Stimulated activated CD8-positive, alpha-beta memory T cell treated with anti-CD3 and anti-CD28 coated beads, Interleukin-4, amount 100 ng/mL, for 24 hours (primary cell): ENCODE data around the gene FRMD4A.

ENCODE experiments used
- DNase-seq: peaks from one replicate; pipeline ENCODE4 v3.0.0-alpha.2; 2020; ENCODE audit warnings: low read depth

FRMD4A gene

DNA sequence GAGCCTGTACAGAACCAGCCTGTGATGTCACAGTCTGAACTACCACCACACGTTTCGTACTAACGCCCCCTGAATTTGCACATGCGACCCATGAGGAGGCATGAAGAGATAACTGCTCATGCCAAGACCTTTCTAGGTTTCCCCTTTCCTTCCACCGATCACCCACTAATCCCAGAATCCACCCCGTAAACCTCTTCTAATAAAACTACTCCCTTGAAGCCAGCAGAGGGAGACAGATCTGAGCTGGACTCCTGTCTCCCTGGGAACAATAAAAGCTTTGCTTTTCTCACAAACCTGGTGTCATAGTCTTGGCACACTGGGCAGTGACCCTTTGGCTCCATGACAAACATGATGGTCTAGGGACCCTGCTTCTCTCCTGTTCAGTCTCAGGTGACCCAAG lies 144.5 kb downstream of the FRMD4A start:
- DNase-seq = no peak

GRCh38 chr10:14185316-14186045 lies 145.2 kb downstream of the FRMD4A start:
- peak; percentile 28 for DNase-seq

- DNase-seq = no peak
Observed at GRCh38 chr10:14184841-14185315, 145.8 kb downstream of the FRMD4A start.

DNA sequence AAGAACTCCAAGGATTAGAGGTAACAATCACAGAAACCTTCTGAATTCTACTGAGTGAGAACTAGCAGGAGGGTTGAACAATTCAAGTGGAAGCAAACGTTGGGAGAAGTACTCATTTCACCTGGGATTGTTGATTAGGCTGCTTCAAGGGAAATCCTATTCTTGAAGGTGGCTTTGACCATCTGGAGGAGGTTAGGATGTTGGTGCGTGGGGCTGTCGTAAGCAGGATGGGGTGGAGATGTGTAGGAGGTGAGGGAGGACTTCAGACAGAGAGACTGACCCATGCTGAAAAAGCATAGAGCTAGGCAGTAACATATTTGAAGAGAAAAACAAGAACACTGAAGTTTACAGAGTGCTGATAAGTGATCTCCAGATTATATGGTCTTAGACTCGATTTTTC lies 147.9 kb downstream of the FRMD4A start:
- no peak for DNase-seq

DNA sequence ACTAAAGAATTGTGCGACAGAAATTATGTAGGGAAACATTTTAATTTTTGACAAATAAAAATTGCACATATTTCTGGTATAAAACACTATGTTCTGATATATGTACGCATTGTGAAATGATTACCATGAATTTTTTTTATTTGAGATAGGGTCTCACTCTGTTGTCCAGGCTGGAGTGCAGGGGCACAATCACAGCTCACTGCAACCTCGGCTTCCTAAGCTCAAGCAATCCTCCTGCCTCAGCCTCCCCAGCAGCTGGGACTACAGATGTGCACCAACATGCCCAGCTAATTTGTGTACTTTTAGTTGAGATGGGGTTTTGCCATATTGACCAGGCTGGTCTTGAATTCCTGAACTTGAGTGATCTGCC lies 149.2 kb downstream of the FRMD4A start:
- no peak for DNase-seq

GRCh38 chr10:14180911-14181566 lies 149.7 kb downstream of the FRMD4A start:
- no peak for DNase-seq

DNA sequence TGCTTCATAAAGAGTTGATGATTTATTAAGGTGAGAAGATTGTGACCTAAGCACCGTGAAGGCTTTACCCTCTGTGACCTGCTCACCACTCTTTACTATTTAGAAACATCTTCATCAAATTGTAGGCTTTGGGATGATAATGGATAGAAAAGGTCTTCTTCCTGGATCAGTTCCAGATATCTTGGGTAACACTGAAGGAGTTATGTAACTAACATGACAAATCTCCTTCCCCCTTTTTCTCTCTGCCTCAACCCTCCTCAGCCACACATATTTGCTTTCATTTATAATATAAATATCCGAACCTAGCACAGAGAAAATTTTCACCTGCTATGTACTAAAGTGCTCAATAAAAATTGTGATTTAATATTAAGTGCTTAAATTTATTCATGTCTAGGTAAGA lies 151.5 kb downstream of the FRMD4A start:
- no peak for DNase-seq

DNA sequence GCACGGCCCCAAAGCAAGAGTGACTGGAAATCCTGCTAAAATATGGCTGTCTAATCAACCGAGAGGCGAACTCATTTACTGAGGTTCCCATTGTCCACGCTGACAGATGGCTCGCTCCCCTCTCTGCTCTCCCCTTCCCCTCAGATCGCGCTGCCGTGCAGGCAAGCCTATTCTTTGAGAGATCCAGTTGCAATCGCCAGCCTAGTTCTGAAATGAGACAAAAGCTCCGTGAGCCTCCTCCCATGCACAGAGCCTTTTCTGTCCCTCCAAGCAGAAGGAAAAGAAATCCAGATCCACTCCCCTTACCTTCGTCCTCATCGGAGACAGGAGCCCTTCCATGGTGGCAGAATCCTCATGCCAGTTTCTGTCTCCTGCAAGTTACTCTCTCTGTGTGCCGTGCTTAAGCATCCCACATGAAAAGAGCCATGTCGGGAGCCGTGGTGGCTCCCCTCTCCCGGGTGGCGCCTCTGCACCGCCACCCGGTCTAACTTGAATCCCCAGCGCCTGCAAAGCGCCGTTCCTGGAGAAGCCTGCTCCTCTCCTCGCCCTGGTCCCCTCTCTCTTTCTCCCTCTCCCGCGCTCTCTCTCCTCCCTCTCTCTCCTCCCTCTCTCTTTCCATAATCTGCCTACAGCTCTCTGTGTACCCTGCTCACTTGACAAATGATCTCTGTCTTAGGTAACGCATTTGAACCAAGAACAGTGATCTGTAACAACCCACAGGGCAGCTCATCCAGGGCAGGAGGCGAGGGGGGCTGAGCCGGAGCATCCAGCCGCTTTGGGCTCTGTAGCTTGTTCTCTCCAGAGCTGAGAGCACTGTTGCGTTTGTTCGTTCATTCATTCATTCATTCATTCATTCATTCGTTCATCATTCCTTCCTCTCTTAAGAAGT lies 156.8 kb downstream of the FRMD4A start:
- DNase-seq = no peak

DNA sequence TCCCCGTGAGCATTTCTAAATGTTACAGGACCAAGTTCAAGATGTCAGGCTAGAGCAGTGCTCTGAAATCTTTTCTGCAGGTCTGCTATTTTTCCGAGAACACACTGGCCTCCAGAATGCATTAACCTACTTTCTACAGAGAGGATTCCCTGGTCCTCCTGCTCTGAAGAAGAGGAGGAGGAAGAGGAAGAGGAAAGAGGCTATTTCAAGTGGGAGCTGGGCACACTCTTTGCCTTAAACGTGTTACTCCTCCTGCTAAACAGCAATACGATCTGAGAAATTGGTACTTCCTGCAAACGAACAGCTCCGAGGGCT lies 157.4 kb downstream of the FRMD4A start:
- no peak for DNase-seq

DNA sequence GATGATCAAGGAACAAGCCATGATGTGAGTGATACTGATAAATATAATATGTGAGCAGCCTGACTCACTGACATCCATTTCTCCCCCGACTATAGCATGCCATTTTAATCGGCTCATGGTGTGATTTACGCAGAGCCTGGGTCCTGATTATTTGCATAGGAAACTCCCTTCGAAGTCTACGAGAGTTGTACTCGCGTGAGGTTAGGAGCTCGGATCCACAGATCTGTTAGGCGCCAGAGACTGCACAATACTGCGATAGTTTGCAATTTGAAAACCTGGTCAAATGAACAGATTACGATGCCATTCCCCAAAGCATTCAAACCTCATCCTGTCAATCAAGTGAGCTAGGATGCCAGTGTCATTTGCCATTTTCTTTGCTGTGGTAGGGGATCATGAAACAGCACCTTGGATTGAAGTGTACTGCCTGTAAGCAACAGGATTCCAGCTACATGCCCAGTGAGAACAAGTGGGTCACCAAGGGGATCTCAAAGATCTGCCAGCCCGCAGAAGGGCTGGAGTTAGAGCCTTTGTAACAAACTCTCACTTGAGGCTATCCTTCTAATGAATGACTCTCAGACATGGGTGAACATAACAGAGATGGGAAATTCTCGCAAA lies 158.3 kb downstream of the FRMD4A start:
- DNase-seq = no peak

DNA sequence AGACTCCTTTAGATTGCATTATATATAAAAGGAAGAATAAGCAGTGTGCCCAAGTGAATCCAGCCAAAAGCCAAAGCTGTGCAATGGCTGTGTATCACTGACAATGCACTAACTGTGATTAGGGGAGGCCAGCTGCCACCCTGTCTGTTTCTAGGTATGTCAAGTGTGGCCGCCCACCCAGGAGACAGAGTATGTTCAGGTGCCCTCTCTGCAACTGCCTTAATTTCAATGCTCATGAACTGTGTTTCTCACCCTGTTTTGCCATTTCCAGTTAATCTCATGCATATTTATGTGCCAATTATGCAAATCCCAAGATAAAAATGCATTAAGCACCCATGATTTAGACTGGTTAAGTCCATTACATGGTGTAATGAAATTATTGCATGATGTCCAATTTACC lies 159.4 kb downstream of the FRMD4A start:
- no peak for DNase-seq

DNA sequence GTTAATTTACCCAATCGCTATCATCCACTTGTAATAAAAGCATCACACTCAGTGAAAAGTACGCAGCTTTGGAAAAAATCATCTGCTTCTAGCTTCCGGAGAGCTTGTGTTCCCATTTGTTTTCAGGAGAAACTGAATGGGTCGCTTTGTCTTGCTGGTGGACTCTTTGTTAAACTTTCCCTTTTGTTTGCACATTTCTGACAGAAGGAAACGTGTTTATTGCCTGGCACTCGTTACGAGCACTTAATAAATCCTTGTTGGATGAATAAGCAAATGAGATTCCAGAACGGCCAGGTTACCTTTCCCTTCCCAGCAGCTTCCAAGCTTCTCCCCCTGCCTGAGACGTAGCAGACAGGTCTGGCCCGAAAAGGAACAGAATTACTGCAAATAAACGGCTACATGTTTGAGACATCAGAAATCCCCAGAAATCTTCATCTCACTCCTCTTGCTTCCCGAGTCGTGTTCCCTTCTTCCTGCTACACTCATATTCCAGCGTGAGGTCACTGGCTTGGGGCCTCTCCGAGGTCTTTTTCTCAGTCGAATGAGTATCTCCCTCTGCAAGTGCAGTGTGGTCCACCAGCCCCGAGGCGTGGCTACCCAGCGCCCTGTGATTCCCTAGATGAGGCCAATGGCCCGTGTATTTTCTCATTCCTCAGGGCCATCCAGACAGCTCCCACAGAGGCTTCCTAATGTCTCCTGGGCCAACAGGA lies 167.2 kb downstream of the FRMD4A start:
- no peak for DNase-seq

DNA sequence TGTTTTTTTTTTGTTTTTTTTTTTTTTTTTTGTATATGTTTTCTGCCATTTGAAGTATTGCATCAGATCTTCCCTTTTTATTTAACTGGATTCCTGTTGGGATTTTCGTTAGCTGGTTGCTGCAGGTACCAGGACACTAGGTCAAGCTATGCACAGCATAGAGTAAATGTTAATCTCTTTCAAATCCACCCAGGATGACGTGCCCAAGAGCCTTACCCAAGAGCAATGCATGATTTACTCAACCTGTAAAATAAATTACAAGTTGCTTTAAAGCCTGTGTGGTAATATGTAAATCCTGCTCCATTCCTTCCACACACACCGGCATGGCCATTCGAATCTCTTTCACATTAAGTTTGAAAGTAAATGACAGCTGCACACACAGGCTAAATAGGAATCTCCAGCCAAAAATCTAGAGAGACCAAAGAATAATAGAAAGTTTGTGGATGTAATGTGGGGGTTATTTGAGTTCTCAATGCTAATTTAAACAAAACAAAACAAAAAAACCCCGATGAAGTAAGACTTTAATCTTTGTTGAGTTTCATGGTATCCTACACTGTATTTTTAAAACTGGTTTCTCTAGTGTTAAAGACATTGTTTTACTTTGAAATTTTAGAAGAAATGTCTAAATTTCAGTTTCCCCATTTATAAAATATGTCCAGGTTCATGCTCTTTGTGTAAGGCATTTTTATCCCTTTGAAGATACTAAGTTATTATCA lies 167.9 kb downstream of the FRMD4A start:
- no peak for DNase-seq

DNA sequence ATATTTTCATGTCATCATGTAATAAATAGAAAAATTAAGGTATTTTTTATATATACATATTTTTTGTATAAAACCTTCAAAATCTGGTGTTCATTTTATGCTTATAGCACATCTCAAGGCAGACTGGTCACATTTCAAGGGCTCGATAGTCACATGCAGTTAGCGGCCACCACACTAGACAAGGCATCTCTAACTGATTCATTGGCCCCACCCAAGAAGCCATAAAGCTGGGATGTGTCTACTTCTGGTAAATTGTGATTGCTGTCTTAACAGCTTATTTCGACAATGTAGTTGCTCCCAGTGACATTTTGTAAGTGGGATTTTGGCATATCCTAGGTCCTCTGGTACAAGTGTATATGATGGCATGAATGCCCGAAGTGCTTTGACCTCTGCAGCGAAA lies 168.7 kb downstream of the FRMD4A start:
- no peak for DNase-seq

- no peak for DNase-seq
Observed at GRCh38 chr10:14160299-14160698, 170.4 kb downstream of the FRMD4A start.

- no peak for DNase-seq
Observed at GRCh38 chr10:14158575-14158974, 172.1 kb downstream of the FRMD4A start.

GRCh38 chr10:14156104-14156503 lies 174.6 kb downstream of the FRMD4A start:
- no peak for DNase-seq

GRCh38 chr10:14153570-14154055 lies 177.1 kb downstream of the FRMD4A start:
- DNase-seq = no peak

GRCh38 chr10:14151571-14151970 lies 179.2 kb downstream of the FRMD4A start:
- DNase-seq = no peak

DNA sequence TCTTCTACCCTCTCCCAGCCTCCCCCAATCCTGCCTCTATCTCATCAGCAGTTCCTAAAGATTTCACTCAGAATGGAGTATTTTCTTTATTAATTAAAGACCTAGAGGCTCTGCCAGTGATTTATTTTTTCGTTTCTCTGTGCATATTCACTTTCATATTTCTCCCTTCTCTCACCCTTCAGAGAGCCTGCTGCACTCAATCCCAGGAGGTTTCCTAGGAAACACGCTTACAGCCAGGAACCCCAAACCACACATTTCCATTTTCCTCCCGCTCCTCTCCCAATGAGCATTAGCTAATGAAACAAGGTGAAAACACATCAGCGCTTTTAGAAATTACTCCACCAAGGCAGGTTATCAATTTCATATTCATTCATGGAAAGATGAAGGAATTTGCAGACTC lies 180.2 kb downstream of the FRMD4A start:
- DNase-seq = no peak

GRCh38 chr10:14146501-14146900 lies 184.2 kb downstream of the FRMD4A start:
- DNase-seq = no peak
